H9 (cell line): ENCODE results near the gene STMN3. TPM values are rescaled to one million over a fixed set of nuclear protein-coding genes. Genes with fewer than 3 reads are reported as not detected.

Experiments
- DNase-seq: peaks from one replicate; pipeline ENCODE4 v3.0.0-alpha.2; 2017
- H2AFZ ChIP-seq: one replicate; pipeline ENCODE4 v1.6.1; 2013; ENCODE audit warnings: mild to moderate bottlenecking, low read length, control low read depth, moderate library complexity
- H2AK5ac ChIP-seq: 2 replicates; pipeline ENCODE4 v1.6.1; 2013; ENCODE audit warnings: low read length, control low read depth, mixed read lengths; ENCODE audit not compliant: insufficient read length
- H2BK120ac ChIP-seq: one replicate; pipeline ENCODE4 v1.6.1; 2013; ENCODE audit warnings: low read depth, mild to moderate bottlenecking, low read length, control low read depth, inconsistent platforms; ENCODE audit not compliant: poor library complexity, severe bottlenecking
- H2BK12ac ChIP-seq: 2 replicates; pipeline ENCODE4 v1.6.1; 2013; ENCODE audit warnings: low read length, control low read depth, mixed read lengths, low read depth; ENCODE audit not compliant: insufficient read length
- H2BK15ac ChIP-seq: 2 replicates; pipeline ENCODE4 v1.6.1; 2013; ENCODE audit warnings: low read depth, low read length, control low read depth
- H2BK20ac ChIP-seq: one replicate; pipeline ENCODE4 v1.6.1; 2013; ENCODE audit warnings: low read depth, mild to moderate bottlenecking, low read length, control low read depth, inconsistent platforms; ENCODE audit not compliant: poor library complexity, severe bottlenecking
- H2BK5ac ChIP-seq: 2 replicates; pipeline ENCODE4 v1.6.1; 2013; ENCODE audit warnings: low read length, control low read depth, mixed read lengths; ENCODE audit not compliant: insufficient read length
- H3K14ac ChIP-seq: 2 replicates; pipeline ENCODE4 v1.6.1; 2013; ENCODE audit warnings: low read length, control low read depth; ENCODE audit not compliant: insufficient read depth
- H3K18ac ChIP-seq: 2 replicates; pipeline ENCODE4 v1.6.1; 2013; ENCODE audit warnings: low read depth, mild to moderate bottlenecking, mixed read lengths, low read length, control low read depth; ENCODE audit not compliant: insufficient read length
- H3K23ac ChIP-seq: 2 replicates; pipeline ENCODE4 v1.6.1; 2013; ENCODE audit warnings: low read length, control low read depth, mixed read lengths, low read depth; ENCODE audit not compliant: insufficient read length
- H3K23me2 ChIP-seq: 2 replicates; pipeline ENCODE4 v1.6.1; 2013; ENCODE audit warnings: low read depth, mild to moderate bottlenecking, mixed read lengths, low read length, control low read depth; ENCODE audit not compliant: insufficient read length, poor library complexity, severe bottlenecking
- H3K27ac ChIP-seq: 2 replicates; pipeline ENCODE4 v1.5.1; 2013; ENCODE audit warnings: low read length, control low read depth, mixed read lengths, low read depth; ENCODE audit not compliant: insufficient read length
- H3K27me3 ChIP-seq: 2 replicates; pipeline ENCODE4 v1.6.1; 2013; ENCODE audit warnings: low read length, control low read depth, inconsistent platforms; ENCODE audit not compliant: insufficient read depth
- H3K4ac ChIP-seq: 2 replicates; pipeline ENCODE4 v1.6.1; 2013; ENCODE audit warnings: low read depth, mild to moderate bottlenecking, control low read depth, inconsistent platforms, low read length, moderate library complexity
- H3K4me1 ChIP-seq: 2 replicates; pipeline ENCODE4 v1.6.1; 2013; ENCODE audit warnings: low read length, control low read depth, inconsistent platforms; ENCODE audit not compliant: insufficient read depth
- H3K4me2 ChIP-seq: 2 replicates; pipeline ENCODE4 v1.6.1; 2013; ENCODE audit warnings: low read length, control low read depth, mixed read lengths; ENCODE audit not compliant: insufficient read length, insufficient read depth
- H3K56ac ChIP-seq: 2 replicates; pipeline ENCODE4 v1.6.1; 2013; ENCODE audit warnings: low read depth, mild to moderate bottlenecking, mixed read lengths, low read length, control low read depth; ENCODE audit not compliant: insufficient read length
- H3K79me1 ChIP-seq: 2 replicates; pipeline ENCODE4 v1.6.1; 2013; ENCODE audit warnings: low read depth, mild to moderate bottlenecking, moderate library complexity, low read length, control low read depth, inconsistent platforms; ENCODE audit not compliant: insufficient read depth, poor library complexity, severe bottlenecking
- H3K79me2 ChIP-seq: 2 replicates; pipeline ENCODE4 v1.6.1; 2013; ENCODE audit warnings: low read length, control low read depth, inconsistent platforms; ENCODE audit not compliant: insufficient read depth
- H3K9ac ChIP-seq: 2 replicates; pipeline ENCODE4 v1.6.1; 2013; ENCODE audit warnings: low read length, control low read depth, mixed read lengths; ENCODE audit not compliant: insufficient read length; ENCODE audit errors: extremely low read depth
- H3K9me3 ChIP-seq: one replicate; pipeline ENCODE4 v1.6.1; 2013; ENCODE audit warnings: low read depth, low read length, inconsistent platforms; ENCODE audit not compliant: control insufficient read depth
- H3T11ph ChIP-seq: one replicate; pipeline ENCODE4 v1.6.1; 2013; ENCODE audit warnings: mild to moderate bottlenecking, low read length, control low read depth, inconsistent platforms
- H4K20me1 ChIP-seq: one replicate; pipeline ENCODE4 v1.6.1; 2013; ENCODE audit not compliant: control insufficient read depth, insufficient read length, insufficient read depth
- H4K5ac ChIP-seq: 2 replicates; pipeline ENCODE4 v1.6.1; 2013; ENCODE audit warnings: low read depth, mild to moderate bottlenecking, mixed read lengths, low read length, control low read depth; ENCODE audit not compliant: insufficient read length
- H4K8ac ChIP-seq: replicated peaks from 2 replicates; pipeline ENCODE4 v1.6.1; 2013; ENCODE audit warnings: low read length, control low read depth, mixed read lengths, low read depth; ENCODE audit not compliant: insufficient read length
- H4K91ac ChIP-seq: 2 replicates; pipeline ENCODE4 v1.6.1; 2013; ENCODE audit warnings: low read depth, mild to moderate bottlenecking, moderate library complexity, mixed read lengths, low read length, control low read depth; ENCODE audit not compliant: insufficient read length
- H3K27ac Mint-ChIP-seq, 3 experiments: 2 replicates in 2 of 3; 3 replicates in 1 of 3; pipeline ENCODE4 v1.8.0; 2020 to 2021; ENCODE audit warnings: mixed read lengths in 3 of 3, mild to moderate bottlenecking in 1 of 3, moderate library complexity in 1 of 3
- H3K27me3 Mint-ChIP-seq: 2 replicates; pipeline ENCODE4 v1.8.0; 2021; ENCODE audit warnings: low read depth, mild to moderate bottlenecking, moderate library complexity, mixed read lengths
- H3K36me3 Mint-ChIP-seq, 3 experiments: 2 replicates in 2 of 3; 3 replicates in 1 of 3; pipeline ENCODE4 v1.8.0; 2020 to 2021; ENCODE audit warnings: low read depth in 3 of 3, mixed read lengths in 3 of 3; ENCODE audit not compliant: insufficient read depth in 1 of 3
- H3K4me1 Mint-ChIP-seq, 2 experiments: 2 replicates each; pipeline ENCODE4 v1.8.0; 2020; ENCODE audit warnings: mixed read lengths in 2 of 2
- H3K4me3 Mint-ChIP-seq, 2 experiments: 2 replicates in 1 of 2; 3 replicates in 1 of 2; pipeline ENCODE4 v1.8.0; 2020 to 2021; ENCODE audit warnings: mild to moderate bottlenecking in 2 of 2, mixed read lengths in 2 of 2, moderate library complexity in 1 of 2
- H3K9me3 Mint-ChIP-seq, 2 experiments: 2 replicates in 1 of 2; 3 replicates in 1 of 2; pipeline ENCODE4 v1.8.0; 2020; ENCODE audit warnings: mild to moderate bottlenecking in 2 of 2, mixed read lengths in 2 of 2, moderate library complexity in 1 of 2
- CTCF ChIP-seq: fragments of 200-600 bp; sonication (generic); conservative IDR thresholded peaks from 3 replicates; pipeline ENCODE4 v1.8.0; 2021; ENCODE audit warnings: antibody characterized with exemption, mild to moderate bottlenecking
- WGBS: extraction: QIAGEN DNeasy Blood & Tissue Kit; methylation state at CpG from one replicate; pipeline ENCODE4 v1.1.7; 2013; ENCODE audit warnings: missing lambda C conversion rate, low lambda C conversion rate, mixed read lengths; ENCODE audit not compliant: insufficient read length; ENCODE audit errors: extremely low coverage; 5-methylcytosine and 5-hydroxymethylcytosine counted together
- total RNA-seq: library from RNA; stranded (reverse); gene quantifications from 2 replicates; pipeline ENCODE4 v1.2.1, GENCODE V29; 2021

STMN3 gene
- total RNA-seq, 1 experiment from 2014 or later: 54.0 TPM

GRCh38 chr20:63678667-63679465 is 25.6 kb upstream of the STMN3 start:
- no peak for TF ChIP-seq CTCF
- Histone ChIP-seq H3K23me2 (no peaks in the 10 kb centered on the region), H3K18ac (no peak overlapping the region), H2BK12ac (no peak overlapping the region), H3K14ac (no peak overlapping the region; the same call in 1 of the 2 replicates), H3K4me1 (no peaks in the 10 kb centered on the region), H4K91ac (no peak overlapping the region), H3K9ac (no peak overlapping the region), H4K5ac (no peak overlapping the region), H4K8ac (no peak overlapping the region), H2AK5ac (no peak overlapping the region), H2AFZ (no peak overlapping the region), H4K20me1 (no peaks in the 10 kb centered on the region), H2BK5ac (no peak overlapping the region), H3K27ac (no peak overlapping the region), H3K23ac (no peak overlapping the region), H3K56ac (no peak overlapping the region), H3K79me2 (no peaks in the 10 kb centered on the region), H2BK120ac (no peak overlapping the region), H3T11ph (no peak overlapping the region), H2BK20ac (no peak overlapping the region), H2BK15ac (no peak overlapping the region), H3K4me2 (no peak overlapping the region), H3K4ac (no peak overlapping the region), H3K9me3 (no peaks in the 10 kb centered on the region), H3K79me1 (no peaks in the 10 kb centered on the region), H3K27me3 (no peaks in the 10 kb centered on the region)
- no peaks in the 10 kb centered on the region for H3K4me1 Mint-ChIP-seq
- H3K36me3 Mint-ChIP-seq: peaks cover 12 to 30% (median 27%) of the 10 kb centered on the region in 3 experiments; a peak in 6 of 7 replicates
- peak overlapping the region in 1 of 2 experiments; percentile 65; a peak in 1 of 5 replicates for H3K4me3 Mint-ChIP-seq
- no CpG with 5 or more reads among the region's 38 CpGs for WGBS
- no peak for DNase-seq
- peak overlapping the region in 1 of 3 experiments; percentile 24; a peak in 1 of 7 replicates for H3K27ac Mint-ChIP-seq
- H3K27me3 Mint-ChIP-seq: no peaks in the 10 kb centered on the region
- H3K9me3 Mint-ChIP-seq: no peaks in the 10 kb centered on the region; a peak in 1 of 5 replicates
